ENCODE data around the gene ETV5. TPM values are rescaled to one million over a fixed set of nuclear protein-coding genes. Genes with fewer than 3 reads are reported as not detected.

The ETV5 gene
- total and polyA plus RNA-seq, 12 donors = 1.5 to 12.6 (median 5.3) TPM

DNA sequence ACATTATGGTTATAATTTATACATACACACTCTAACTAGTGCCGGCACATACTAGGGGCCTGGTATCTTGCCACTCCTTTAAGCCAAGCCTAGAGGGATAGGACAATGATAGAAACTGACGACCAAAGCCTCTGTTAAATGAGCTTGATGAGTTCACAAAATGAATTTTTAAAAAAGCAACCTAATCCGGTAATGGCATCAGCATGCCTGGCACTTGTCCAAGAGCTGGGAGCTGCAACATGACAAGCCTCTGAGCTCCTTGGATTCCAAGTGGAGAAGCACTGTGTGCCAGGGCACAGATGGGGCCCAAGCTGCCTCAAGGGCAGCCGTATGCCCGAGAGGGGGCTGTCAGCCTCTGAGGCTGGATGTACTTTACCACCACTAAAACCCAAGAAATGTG lies 9.7 kb downstream of the ETV5 start:
- intact Hi-C loops (cut with DNase I) = no loop called here
- Histone ChIP-seq H3K27me3 (peaks cover 0 to 5% (median 0%) of the 10 kb centered on the region in 7 donors), H3K9me3 (no peaks in the 10 kb centered on the region), H3K27ac (no peak overlapping the region), H3K4me3 (no peak overlapping the region), H3K4me1 (peaks cover 3 to 45% (median 32%) of the 10 kb centered on the region in 9 donors), H3K36me3 (peaks cover 0 to 4% (median 0%) of the 10 kb centered on the region in 9 donors)
- WGBS, 2 donors = 48% methylated on average over 5 of the region's 5 CpGs
- ATAC-seq = peak in 1 of 8 donors; percentile 29
- DNase-seq = peak in 1 of 2 donors; percentile 48
- TF ChIP-seq CTCF (IDR thresholded peaks at IDR 0.05) = no peak

- WGBS, 2 donors = 73 to 80% methylated on average over 3 of the region's 3 CpGs
- no peak overlapping the region for H3K27ac ChIP-seq
Measured at GRCh38 chr3:186098740-186099139, 10.1 kb downstream of the ETV5 start.

DNA sequence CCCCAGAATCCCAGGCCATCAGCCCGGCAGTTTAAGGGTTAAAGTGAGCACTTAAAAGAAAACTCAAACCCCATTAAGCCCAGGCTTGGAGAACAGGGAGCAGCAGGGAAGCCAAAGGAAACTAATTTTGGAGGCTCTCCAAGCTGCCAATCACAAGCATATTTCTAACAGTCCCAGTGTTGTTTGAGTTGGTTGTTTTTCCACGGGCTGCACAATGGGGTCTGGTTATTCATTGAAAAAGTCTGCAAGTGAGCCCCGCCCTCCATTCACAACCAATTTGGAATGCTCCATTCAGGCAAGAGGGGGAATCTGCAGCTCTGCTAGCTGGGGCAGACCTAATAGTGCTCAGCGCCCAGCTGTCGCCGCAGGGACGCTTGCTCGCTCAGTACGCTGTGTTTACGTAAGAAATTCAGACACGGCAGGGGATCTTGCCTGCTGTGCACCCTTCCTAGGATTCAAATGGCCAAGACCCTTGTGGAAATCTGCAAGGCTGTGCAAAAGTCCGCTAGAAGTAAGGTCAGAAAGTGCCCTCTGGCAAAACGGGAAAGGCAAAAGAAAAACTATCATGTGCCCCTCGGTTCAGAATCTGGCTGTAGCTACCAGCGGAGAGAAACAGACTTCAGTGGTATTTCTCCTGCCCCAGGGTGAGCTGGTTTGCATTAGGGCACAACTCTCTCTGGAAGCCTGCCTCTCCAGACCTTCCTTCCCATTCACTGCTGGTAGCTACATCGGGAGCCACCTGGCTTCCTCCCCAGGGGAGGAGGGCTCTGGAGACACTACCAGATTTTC lies 11.0 kb downstream of the ETV5 start:
- Histone ChIP-seq H3K4me1 (peaks cover 3 to 56% (median 32%) of the 10 kb centered on the region in 9 donors), H3K27ac (peak overlapping the region in 8 of 10 donors; percentile 15 to 56 (median 38)), H3K9me3 (no peaks in the 10 kb centered on the region), H3K27me3 (peaks cover 0 to 5% (median 0%) of the 10 kb centered on the region in 7 donors), H3K4me3 (peak overlapping the region in 9 of 10 donors; percentile 8 to 56 (median 49)), H3K36me3 (no peaks in the 10 kb centered on the region)
- WGBS, 2 donors = 0 to 1% methylated on average over 16 of the region's 16 CpGs
- no peak for TF ChIP-seq CTCF (IDR thresholded peaks at IDR 0.05)
- DNase-seq (peak; percentile 40 to 85), ATAC-seq (peak; percentile 84 to 95 (median 92))
- intact Hi-C loops (cut with DNase I) = no loop called here

More at GRCh38 chr3:186098740-186099139, 10.1 kb downstream of the ETV5 start:
- Histone ChIP-seq H3K27me3 (peaks cover 0 to 5% (median 0%) of the 10 kb centered on the region in 7 donors), H3K9me3 (no peaks in the 10 kb centered on the region), H3K4me3 (no peak overlapping the region), H3K4me1 (peaks cover 3 to 49% (median 32%) of the 10 kb centered on the region in 9 donors), H3K36me3 (no peaks in the 10 kb centered on the region)
- DNase-seq (no peak), ATAC-seq (no peak)
- no peak for TF ChIP-seq CTCF (IDR thresholded peaks at IDR 0.05)
- intact Hi-C loops (cut with DNase I) = no loop called here

- WGBS, 2 donors = 22 to 27% methylated on average over 4 of the region's 4 CpGs
- no peaks in the 10 kb centered on the region for H3K9me3 ChIP-seq
- intact Hi-C loops (cut with DNase I) = no loop called here
- no peaks in the 10 kb centered on the region for H3K36me3 ChIP-seq
- DNase-seq (no peak), ATAC-seq (peak in 1 of 8 donors; percentile 5)
- H3K4me3 ChIP-seq = peak overlapping the region in 9 of 10 donors; percentile 8 to 56 (median 49)
- TF ChIP-seq CTCF (IDR thresholded peaks at IDR 0.05) = no peak
- peaks cover 3 to 57% (median 32%) of the 10 kb centered on the region in 9 donors for H3K4me1 ChIP-seq
- peaks cover 0 to 5% (median 0%) of the 10 kb centered on the region in 7 donors for H3K27me3 ChIP-seq
- H3K27ac ChIP-seq = no peak overlapping the region
Measured at GRCh38 chr3:186097317-186097662, 11.6 kb downstream of the ETV5 start.
